PFSK-1 (cell line): Measurements from ENCODE around the gene STRA6.

Experiments
- FOXP2 ChIP-seq: optimal IDR thresholded peaks from 2 replicates; pipeline ENCODE3; 2011; ENCODE audit warnings: borderline replicate concordance, control low read depth, inconsistent platforms; ENCODE audit not compliant: insufficient read depth; ENCODE audit errors: extremely low read length, extremely low read depth
- POLR2AphosphoS5 ChIP-seq: IDR thresholded peaks from 2 replicates; pipeline ENCODE4 v1.6.1; 2012; ENCODE audit warnings: low read depth, mild to moderate bottlenecking, control low read depth, low read length, moderate library complexity
- REST ChIP-seq, 2 experiments: IDR thresholded peaks; 2 replicates each; pipeline versions ENCODE4 v1.6.1 to v1.8.0; 2011 to 2012; ENCODE audit warnings: low read depth in 2 of 2, low read length in 2 of 2, control low read depth in 1 of 2, inconsistent platforms in 1 of 2, mild to moderate bottlenecking in 1 of 2, moderate library complexity in 1 of 2; ENCODE audit not compliant: insufficient read depth in 1 of 2
- SIN3A ChIP-seq: IDR thresholded peaks from 2 replicates; pipeline ENCODE4 v1.6.1; 2012; ENCODE audit warnings: mild to moderate bottlenecking, low read length, moderate library complexity, borderline replicate concordance; ENCODE audit not compliant: insufficient read depth
- TAF1 ChIP-seq: IDR thresholded peaks from 2 replicates; pipeline ENCODE4 v1.6.1; 2012; ENCODE audit warnings: low read length, control low read depth, borderline replicate concordance; ENCODE audit not compliant: insufficient read depth

Gene STRA6

GRCh38 chr15:74175271-74176191 is 27.1 kb downstream of the STRA6 start:
- TF ChIP-seq REST (IDR thresholded peaks at IDR 0.05; ENCODE audit: insufficient read depth in 1 of 2, low read depth in 2 of 2, low read length in 2 of 2): no peak
- TF ChIP-seq TAF1: no peak
- no peak for TF ChIP-seq FOXP2
- no peak for TF ChIP-seq POLR2AphosphoS5
- TF ChIP-seq SIN3A: no peak

- TF ChIP-seq TAF1 (no peak), POLR2AphosphoS5 (no peak), FOXP2 (no peak), REST (IDR thresholded peaks at IDR 0.05; ENCODE audit: insufficient read depth in 1 of 2, low read depth in 2 of 2, low read length in 2 of 2) (no peak), SIN3A (no peak)
These were observed 27.7 kb downstream of the STRA6 start for GRCh38 chr15:74174958-74175253.

GRCh38 chr15:74174219-74174957 is 28.2 kb downstream of the STRA6 start:
- TF ChIP-seq SIN3A (no peak), REST (IDR thresholded peaks at IDR 0.05; ENCODE audit: insufficient read depth in 1 of 2, low read depth in 2 of 2, low read length in 2 of 2) (no peak), POLR2AphosphoS5 (no peak), FOXP2 (no peak), TAF1 (no peak)

- no peak for TF ChIP-seq TAF1
- TF ChIP-seq SIN3A: no peak
- TF ChIP-seq REST (IDR thresholded peaks at IDR 0.05; ENCODE audit: insufficient read depth in 1 of 2, low read depth in 2 of 2, low read length in 2 of 2): no peak
- no peak for TF ChIP-seq POLR2AphosphoS5
- TF ChIP-seq FOXP2: no peak
These were observed 29.0 kb downstream of the STRA6 start, which contains the start of gene ISLR for GRCh38 chr15:74173380-74174218. Gene ISLR, plus strand, starts transcription at chr15:74173710. Its CDS starts 1,149 bp downstream, at chr15:74174859.
